ENCODE results near the gene DSCAML1. TPM values are rescaled to one million over a fixed set of nuclear protein-coding genes. Genes with fewer than 3 reads are reported as not detected.

DSCAML1 gene
- total and polyA plus RNA-seq, 2 experiments from 2014 or later, result not detected

- Histone ChIP-seq H3K36me3 (ENCODE audit: low read depth) (no peaks in the 10 kb centered on the region), H3K9me3 (ENCODE audit: low read depth) (no peaks in the 10 kb centered on the region), H3K4me2 (ENCODE audit: unreplicated experiment) (no peak overlapping the region), H2AFZ (no peak overlapping the region), H3K27me3 (replicated peaks; ENCODE audit: insufficient read depth) (peaks cover 16% of the 10 kb centered on the region), H4K20me1 (ENCODE audit: insufficient read depth) (no peaks in the 10 kb centered on the region), H3K4me3 (no peak overlapping the region), H3K27ac (no peak overlapping the region), H3K9me2 (ENCODE audit: insufficient read depth) (no peaks in the 10 kb centered on the region), H3K4me1 (ENCODE audit: insufficient read depth) (no peaks in the 10 kb centered on the region), H3F3A (ENCODE audit: insufficient read depth) (no peaks in the 10 kb centered on the region), H3K9ac (no peak overlapping the region), H3K79me2 (ENCODE audit: insufficient read depth) (no peaks in the 10 kb centered on the region)
- TF ChIP-seq EZH2 (IDR thresholded peaks at IDR 0.05; ENCODE audit: insufficient read depth, poor library complexity, severe bottlenecking) (no peak), EZH2phosphoT487 (IDR thresholded peaks at IDR 0.05; ENCODE audit: insufficient read depth, low read depth) (no peak)
- DNase-seq, result no peak
- 72 to 78% methylated on average over 7 of the region's 7 CpGs for WGBS, 2 experiments (ENCODE audit: low coverage in 1 of 2, low lambda C conversion rate in 2 of 2, missing lambda C conversion rate in 2 of 2)
- in situ Hi-C loops (cut with MboI), result no loop called here
Measured at GRCh38 chr11:117478926-117479325, 318.1 kb downstream of the DSCAML1 start.

GRCh38 chr11:117478126-117478860 is 318.7 kb downstream of the DSCAML1 start:
- no peak overlapping the region for H3K9ac ChIP-seq
- H2AFZ ChIP-seq, result no peak overlapping the region
- no peaks in the 10 kb centered on the region for H3K36me3 ChIP-seq (ENCODE audit: low read depth)
- DNase-seq, result no peak
- no peak overlapping the region for H3K4me3 ChIP-seq
- H4K20me1 ChIP-seq (ENCODE audit: insufficient read depth), result no peaks in the 10 kb centered on the region
- H3K79me2 ChIP-seq (ENCODE audit: insufficient read depth), result no peaks in the 10 kb centered on the region
- TF ChIP-seq EZH2 (IDR thresholded peaks at IDR 0.05; ENCODE audit: insufficient read depth, poor library complexity, severe bottlenecking) (no peak), EZH2phosphoT487 (IDR thresholded peaks at IDR 0.05; ENCODE audit: insufficient read depth, low read depth) (no peak)
- H3K4me2 ChIP-seq (ENCODE audit: unreplicated experiment), result no peak overlapping the region
- WGBS, 2 experiments (ENCODE audit: low coverage in 1 of 2, low lambda C conversion rate in 2 of 2, missing lambda C conversion rate in 2 of 2), result 46 to 47% methylated on average over 13 of the region's 13 CpGs
- H3K9me3 ChIP-seq (ENCODE audit: low read depth), result no peaks in the 10 kb centered on the region
- H3K9me2 ChIP-seq (ENCODE audit: insufficient read depth), result no peaks in the 10 kb centered on the region
- no peaks in the 10 kb centered on the region for H3K4me1 ChIP-seq (ENCODE audit: insufficient read depth)
- H3K27ac ChIP-seq, result no peak overlapping the region
- H3K27me3 ChIP-seq (replicated peaks; ENCODE audit: insufficient read depth), result peaks cover 12% of the 10 kb centered on the region
- in situ Hi-C loops (cut with MboI), result no loop called here
- no peaks in the 10 kb centered on the region for H3F3A ChIP-seq (ENCODE audit: insufficient read depth)

DNA sequence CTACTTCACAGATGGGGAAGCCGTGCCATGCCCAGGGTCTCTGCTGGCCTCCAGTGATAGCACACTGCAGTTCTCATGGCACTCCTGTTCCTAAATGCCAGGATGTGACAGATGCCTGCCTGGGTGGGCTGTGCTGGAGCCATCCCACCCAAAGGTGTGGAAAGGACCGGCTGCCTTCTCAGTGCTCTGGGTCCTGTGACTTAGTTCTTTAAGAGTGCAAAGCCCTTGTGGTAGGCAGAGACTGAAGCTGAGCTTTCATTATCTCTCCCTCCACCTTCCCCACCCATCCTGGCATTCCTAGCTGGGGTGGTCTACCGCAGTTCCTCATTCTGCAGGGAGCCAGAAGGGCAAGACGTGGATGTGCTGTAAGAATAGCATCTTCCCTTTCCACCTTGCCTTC is 319.3 kb downstream of the DSCAML1 start:
- Histone ChIP-seq H3K36me3 (ENCODE audit: low read depth) (no peaks in the 10 kb centered on the region), H3K9me3 (ENCODE audit: low read depth) (no peaks in the 10 kb centered on the region), H2AFZ (no peak overlapping the region), H3K4me1 (ENCODE audit: insufficient read depth) (no peaks in the 10 kb centered on the region), H3K9ac (no peak overlapping the region), H3K27ac (no peak overlapping the region), H3K79me2 (ENCODE audit: insufficient read depth) (no peaks in the 10 kb centered on the region), H3K27me3 (replicated peaks; ENCODE audit: insufficient read depth) (peaks cover 6% of the 10 kb centered on the region; the same call in 1 of the 2 replicates), H3K4me2 (ENCODE audit: unreplicated experiment) (no peak overlapping the region), H3K4me3 (no peak overlapping the region), H3K9me2 (ENCODE audit: insufficient read depth) (no peaks in the 10 kb centered on the region), H4K20me1 (ENCODE audit: insufficient read depth) (no peaks in the 10 kb centered on the region), H3F3A (ENCODE audit: insufficient read depth) (no peaks in the 10 kb centered on the region)
- no peak for DNase-seq
- WGBS, 2 experiments (ENCODE audit: low coverage in 1 of 2, low lambda C conversion rate in 2 of 2, missing lambda C conversion rate in 2 of 2), result 44 to 46% methylated on average over 4 of the region's 4 CpGs
- TF ChIP-seq EZH2 (IDR thresholded peaks at IDR 0.05; ENCODE audit: insufficient read depth, poor library complexity, severe bottlenecking) (no peak), EZH2phosphoT487 (IDR thresholded peaks at IDR 0.05; ENCODE audit: insufficient read depth, low read depth) (no peak)
- in situ Hi-C loops (cut with MboI), result no loop called here

- no peaks in the 10 kb centered on the region for H3K27me3 ChIP-seq (replicated peaks; ENCODE audit: insufficient read depth)
- H3K9me2 ChIP-seq (ENCODE audit: insufficient read depth), result no peaks in the 10 kb centered on the region
- no peaks in the 10 kb centered on the region for H3K4me1 ChIP-seq (ENCODE audit: insufficient read depth)
- H3F3A ChIP-seq (ENCODE audit: insufficient read depth), result no peaks in the 10 kb centered on the region
- no peaks in the 10 kb centered on the region for H3K79me2 ChIP-seq (ENCODE audit: insufficient read depth)
- no peaks in the 10 kb centered on the region for H3K9me3 ChIP-seq (ENCODE audit: low read depth)
- no peaks in the 10 kb centered on the region for H3K36me3 ChIP-seq (ENCODE audit: low read depth)
- no peak overlapping the region for H3K4me2 ChIP-seq (ENCODE audit: unreplicated experiment)
- 51 to 58% methylated on average over 10 of the region's 10 CpGs for WGBS, 2 experiments (ENCODE audit: low coverage in 1 of 2, low lambda C conversion rate in 2 of 2, missing lambda C conversion rate in 2 of 2)
- H3K4me3 ChIP-seq, result no peak overlapping the region
- in situ Hi-C loops (cut with MboI), result no loop called here
- H3K9ac ChIP-seq, result no peak overlapping the region
- H3K27ac ChIP-seq, result no peak overlapping the region
- no peaks in the 10 kb centered on the region for H4K20me1 ChIP-seq (ENCODE audit: insufficient read depth)
- TF ChIP-seq EZH2 (IDR thresholded peaks at IDR 0.05; ENCODE audit: insufficient read depth, poor library complexity, severe bottlenecking) (no peak), EZH2phosphoT487 (IDR thresholded peaks at IDR 0.05; ENCODE audit: insufficient read depth, low read depth) (no peak)
- no peak for DNase-seq
- H2AFZ ChIP-seq, result no peak overlapping the region
Measured at GRCh38 chr11:117476531-117477142, 320.4 kb downstream of the DSCAML1 start.
